Mammary epithelial cell (primary cell): Measurements from ENCODE around the gene IL21.

ENCODE experiments used
- CTCF ChIP-seq, 2 donors: IDR thresholded peaks in 1 of 2; conservative IDR thresholded peaks in 1 of 2; 2 replicates each; pipeline ENCODE4 v1.5.1; 2011 to 2012; ENCODE audit warnings: inconsistent platforms in 2 of 2, low read length in 2 of 2, mild to moderate bottlenecking in 2 of 2, control low read depth in 1 of 2, low read depth in 1 of 2; ENCODE audit not compliant: insufficient read depth in 1 of 2; ENCODE audit errors: extremely low read depth in 1 of 2
- EZH2 ChIP-seq: IDR thresholded peaks from 2 replicates; pipeline ENCODE4 v1.6.1; 2012; ENCODE audit warnings: low read length, inconsistent platforms, borderline replicate concordance

GRCh38 chr4:122604146-122604545 is 16.7 kb downstream of the IL21 start:
- no peak for TF ChIP-seq CTCF (conservative IDR thresholded peaks at IDR 0.05 in 1 of 2, IDR thresholded peaks at IDR 0.05 in 1 of 2; ENCODE audit: extremely low read depth in 1 of 2, insufficient read depth in 1 of 2, low read depth in 1 of 2, low read length in 2 of 2)
- TF ChIP-seq EZH2: no peak
